Kasumi-1 (cell line): ENCODE data around the gene RAB15.

Source experiments
- DNase-seq, 2 experiments: peaks; one replicate each; lab custom pipeline; 2025; lab: John Stamatoyannopoulos, UW

Gene RAB15

GRCh38 chr14:64990296-64990695 is 18.2 kb upstream of the RAB15 start:
- DNase-seq, result peak; percentile 57 to 66

GRCh38 chr14:64987438-64987767 is 15.3 kb upstream of the RAB15 start:
- DNase-seq, result no peak

- DNase-seq, result peak; percentile 98 to 99
These were observed 14.7 kb upstream of the RAB15 start, which contains the start of gene FNTB for GRCh38 chr14:64986648-64987437. Gene FNTB (plus strand): TSS chr14:64986895. CDS start chr14:64986954, 59 bp downstream.

- DNase-seq, result peak; percentile 75 to 86
These were observed 11.5 kb upstream of the RAB15 start for GRCh38 chr14:64983439-64984310.

GRCh38 chr14:64979336-64980074 is 7.4 kb upstream of the RAB15 start:
- DNase-seq, result no peak

- DNase-seq, result no peak
These were observed 2.4 kb upstream of the RAB15 start for GRCh38 chr14:64974563-64974962.

GRCh38 chr14:64973826-64974225 is 1.7 kb upstream of the RAB15 start:
- DNase-seq, result no peak

GRCh38 chr14:64973026-64973442 is 898 bp upstream of the RAB15 start:
- no peak for DNase-seq

GRCh38 chr14:64971491-64971942 is 619 bp downstream of the RAB15 start:
- DNase-seq, result no peak

GRCh38 chr14:64970776-64971477 is 1.2 kb downstream of the RAB15 start:
- no peak for DNase-seq

- DNase-seq, result no peak
These were observed 2.1 kb downstream of the RAB15 start for GRCh38 chr14:64970041-64970440.

GRCh38 chr14:64968651-64969050 is 3.5 kb downstream of the RAB15 start:
- DNase-seq, result no peak

- DNase-seq, result no peak
These were observed 4.0 kb downstream of the RAB15 start for GRCh38 chr14:64968167-64968566.

- DNase-seq, result no peak
These were observed 5.2 kb downstream of the RAB15 start for GRCh38 chr14:64966976-64967375.

- DNase-seq, result no peak
These were observed 6.7 kb downstream of the RAB15 start for GRCh38 chr14:64965356-64966000.

GRCh38 chr14:64963611-64964010 is 8.5 kb downstream of the RAB15 start:
- peak in 1 of 2 experiments; percentile 6 for DNase-seq

- DNase-seq, result no peak
These were observed 11.3 kb downstream of the RAB15 start for GRCh38 chr14:64960762-64961276.

- DNase-seq, result no peak
These were observed 13.4 kb downstream of the RAB15 start for GRCh38 chr14:64958743-64959142.

GRCh38 chr14:64958201-64958600 is 13.9 kb downstream of the RAB15 start:
- no peak for DNase-seq

- DNase-seq, result no peak
These were observed 15.3 kb downstream of the RAB15 start for GRCh38 chr14:64956697-64957406.
